Measurements from ENCODE around the gene FCRL5. TPM values are rescaled to one million over a fixed set of nuclear protein-coding genes. Genes with fewer than 3 reads are reported as not detected.

FCRL5 gene
- total and polyA plus RNA-seq, 8 donors: 0.02 to 1.4 (median 0.09) TPM; not detected in 3

DNA sequence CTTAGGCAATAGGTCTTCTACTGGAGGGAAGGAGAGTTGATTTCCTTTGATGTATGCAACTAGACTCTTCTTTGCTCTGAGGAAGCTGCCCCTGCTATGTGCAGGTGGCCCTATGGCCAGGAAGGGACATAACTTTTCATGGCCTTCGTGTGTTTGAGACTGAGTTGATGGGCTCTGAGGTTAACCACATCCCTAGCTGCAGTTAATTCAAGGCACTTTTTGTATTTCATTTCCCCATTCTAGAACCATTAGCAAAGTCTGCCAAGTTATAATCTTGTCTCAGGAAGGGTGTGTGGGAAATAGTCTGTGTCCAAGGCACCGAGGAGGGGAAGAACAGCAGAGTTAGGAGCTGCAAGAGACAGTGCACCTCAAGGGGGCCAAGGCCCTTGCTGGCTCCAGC lies 43.0 kb upstream of the FCRL5 start:
- 48 to 59% methylated on average over 2 of the region's 2 CpGs for WGBS, 2 donors
- intact Hi-C loops (cut with DNase I): no loop called here
- Histone ChIP-seq H3K27me3 (peaks cover 0 to 4% (median 0%) of the 10 kb centered on the region in 4 donors), H3K4me3 (no peak overlapping the region), H3K27ac (no peak overlapping the region), H3K36me3 (no peaks in the 10 kb centered on the region), H3K4me1 (no peaks in the 10 kb centered on the region), H3K9me3 (no peaks in the 10 kb centered on the region)
- ATAC-seq: no peak
- DNase-seq: no peak
- FAIRE-seq: no peak
- TF ChIP-seq, protein P1, sequence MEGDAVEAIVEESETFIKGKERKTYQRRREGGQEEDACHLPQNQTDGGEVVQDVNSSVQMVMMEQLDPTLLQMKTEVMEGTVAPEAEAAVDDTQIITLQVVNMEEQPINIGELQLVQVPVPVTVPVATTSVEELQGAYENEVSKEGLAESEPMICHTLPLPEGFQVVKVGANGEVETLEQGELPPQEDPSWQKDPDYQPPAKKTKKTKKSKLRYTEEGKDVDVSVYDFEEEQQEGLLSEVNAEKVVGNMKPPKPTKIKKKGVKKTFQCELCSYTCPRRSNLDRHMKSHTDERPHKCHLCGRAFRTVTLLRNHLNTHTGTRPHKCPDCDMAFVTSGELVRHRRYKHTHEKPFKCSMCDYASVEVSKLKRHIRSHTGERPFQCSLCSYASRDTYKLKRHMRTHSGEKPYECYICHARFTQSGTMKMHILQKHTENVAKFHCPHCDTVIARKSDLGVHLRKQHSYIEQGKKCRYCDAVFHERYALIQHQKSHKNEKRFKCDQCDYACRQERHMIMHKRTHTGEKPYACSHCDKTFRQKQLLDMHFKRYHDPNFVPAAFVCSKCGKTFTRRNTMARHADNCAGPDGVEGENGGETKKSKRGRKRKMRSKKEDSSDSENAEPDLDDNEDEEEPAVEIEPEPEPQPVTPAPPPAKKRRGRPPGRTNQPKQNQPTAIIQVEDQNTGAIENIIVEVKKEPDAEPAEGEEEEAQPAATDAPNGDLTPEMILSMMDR (IDR thresholded peaks at IDR 0.05): no peak

DNA sequence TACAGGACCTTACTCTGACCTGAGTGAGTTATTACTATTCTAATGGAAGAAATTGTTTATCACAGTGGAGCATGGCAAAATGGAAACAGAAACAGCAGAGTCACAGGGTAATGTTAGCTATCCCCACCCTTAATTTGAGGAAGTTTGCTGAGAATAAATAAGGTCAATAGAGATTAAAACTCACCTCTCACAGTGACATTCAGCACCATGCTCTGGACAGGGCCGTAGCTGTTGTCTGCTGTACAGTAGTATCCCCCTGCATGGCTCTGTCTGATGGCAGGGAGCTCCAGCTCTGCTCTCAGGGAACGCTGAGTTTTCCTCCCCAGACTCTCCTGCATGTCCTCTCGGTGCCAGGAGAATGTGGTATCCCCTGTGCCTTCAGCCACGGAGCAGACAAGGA lies 33.7 kb upstream of the FCRL5 start:
- no peak for DNase-seq
- TF ChIP-seq, protein P1 (IDR thresholded peaks at IDR 0.05): no peak
- H3K27ac ChIP-seq: no peak overlapping the region
- ATAC-seq: no peak
- no peaks in the 10 kb centered on the region for H3K4me1 ChIP-seq
- no peak overlapping the region for H3K4me3 ChIP-seq
- intact Hi-C loops (cut with DNase I): loop anchor here in 1 of 3 donors (10.0 kb wide), 1 partner anchor 109 kb away; no protein-coding TSS in a partner anchor
- 35 to 41% methylated on average over 4 of the region's 4 CpGs for WGBS, 2 donors
- H3K27me3 ChIP-seq: no peaks in the 10 kb centered on the region
- no peak for FAIRE-seq
- no peaks in the 10 kb centered on the region for H3K36me3 ChIP-seq
- H3K9me3 ChIP-seq: no peaks in the 10 kb centered on the region

DNA sequence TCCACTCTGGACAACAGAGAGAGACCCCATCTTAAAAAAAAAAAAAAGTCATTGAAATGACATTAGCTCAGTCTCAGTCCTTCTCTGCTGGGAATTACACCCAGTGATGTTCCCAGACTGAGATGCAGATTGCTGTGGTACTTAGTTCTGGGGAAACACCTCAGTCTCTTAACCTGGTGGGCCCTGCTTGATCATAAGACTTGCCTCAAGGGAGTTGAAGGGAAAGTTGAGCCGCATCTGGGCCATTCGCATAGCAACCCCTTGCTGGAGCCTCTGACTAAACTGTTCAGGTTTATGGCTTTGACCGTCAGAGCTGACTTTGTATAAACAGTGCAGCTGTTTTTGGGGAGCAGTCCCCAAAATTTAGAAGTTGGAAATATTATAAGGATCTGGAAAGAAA lies 32.2 kb upstream of the FCRL5 start:
- no peak for ATAC-seq
- 73 to 83% methylated on average over 3 of the region's 3 CpGs for WGBS, 2 donors
- H3K9me3 ChIP-seq: no peaks in the 10 kb centered on the region
- no peak for FAIRE-seq
- no peak overlapping the region for H3K4me3 ChIP-seq
- H3K27ac ChIP-seq: no peak overlapping the region
- H3K27me3 ChIP-seq: no peaks in the 10 kb centered on the region
- no peaks in the 10 kb centered on the region for H3K4me1 ChIP-seq
- no peaks in the 10 kb centered on the region for H3K36me3 ChIP-seq
- no peak for DNase-seq
- TF ChIP-seq, protein P1 (IDR thresholded peaks at IDR 0.05): no peak
- intact Hi-C loops (cut with DNase I): loop anchor here in 1 of 3 donors (10.0 kb wide), 1 partner anchor 110 kb away; no protein-coding TSS in a partner anchor

DNA sequence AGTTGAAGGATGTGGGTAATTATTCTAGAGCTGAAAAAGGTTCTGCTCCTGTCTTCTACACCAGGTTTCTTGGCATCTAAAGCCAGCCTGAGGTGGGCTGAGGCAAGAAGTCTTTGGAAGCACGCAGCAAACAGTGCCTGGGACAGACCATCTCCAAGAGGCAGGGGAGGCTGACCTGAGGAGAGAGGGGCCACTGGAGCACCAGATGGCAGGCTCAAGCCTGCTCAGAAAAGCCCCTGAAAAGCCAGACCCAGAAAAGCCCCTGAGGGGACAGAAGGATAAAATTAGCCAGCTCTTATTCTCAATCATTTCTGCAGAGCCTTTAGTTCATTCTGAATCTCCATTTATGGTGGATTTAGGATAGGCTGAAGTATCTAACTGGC lies 28.5 kb upstream of the FCRL5 start:
- ATAC-seq (no peak), DNase-seq (no peak), FAIRE-seq (no peak)
- Histone ChIP-seq H3K27ac (no peak overlapping the region), H3K9me3 (no peaks in the 10 kb centered on the region), H3K4me1 (no peaks in the 10 kb centered on the region), H3K36me3 (no peaks in the 10 kb centered on the region), H3K27me3 (no peaks in the 10 kb centered on the region), H3K4me3 (no peak overlapping the region)
- TF ChIP-seq, protein P1 (IDR thresholded peaks at IDR 0.05): no peak
- intact Hi-C loops (cut with DNase I): loop anchor here in 1 of 3 donors (10.0 kb wide), 1 partner anchor 114 kb away; no protein-coding TSS in a partner anchor
- 63 to 66% methylated on average over 1 of the region's 1 CpG for WGBS, 2 donors

DNA sequence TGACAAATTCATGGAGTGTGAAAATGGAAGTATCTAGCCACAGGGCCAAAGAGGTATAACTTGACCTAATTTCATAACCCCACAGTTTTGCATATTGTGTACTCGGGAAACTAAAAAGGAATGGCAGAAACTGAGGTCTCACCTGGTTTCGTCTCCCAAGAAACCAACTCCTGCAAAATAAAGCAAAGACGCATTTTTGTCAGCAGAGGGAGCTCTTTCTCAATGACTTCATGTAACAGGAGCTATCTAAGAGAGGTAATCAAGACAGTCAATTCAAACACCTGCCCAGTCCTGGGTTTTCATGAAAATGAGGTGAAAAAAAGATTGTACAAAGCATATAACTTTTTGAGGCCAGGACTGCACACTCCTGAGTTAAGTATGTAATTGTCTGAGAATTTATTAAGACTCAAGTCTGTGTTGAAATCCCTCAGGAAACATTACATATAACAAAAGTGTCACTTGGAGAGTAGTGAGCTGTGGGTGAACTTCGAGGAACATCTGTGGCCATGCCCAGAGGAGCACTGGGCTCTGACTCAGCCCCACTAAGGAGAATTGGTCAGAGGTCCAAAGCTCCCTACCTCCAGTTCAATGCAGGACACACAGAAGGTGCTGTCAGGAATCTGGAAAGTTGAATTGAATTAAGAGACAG lies 28.0 kb upstream of the FCRL5 start:
- no peaks in the 10 kb centered on the region for H3K27me3 ChIP-seq
- H3K9me3 ChIP-seq: no peaks in the 10 kb centered on the region
- ATAC-seq (peak; percentile 77 to 91 (median 84)), DNase-seq (peak in 2 of 6 donors; percentile 11 to 43), FAIRE-seq (no peak)
- intact Hi-C loops (cut with DNase I): loop anchor here in 1 of 3 donors (10.0 kb wide), 1 partner anchor 114 kb away; no protein-coding TSS in a partner anchor
- H3K36me3 ChIP-seq: no peaks in the 10 kb centered on the region
- TF ChIP-seq, protein P1 (IDR thresholded peaks at IDR 0.05): peak; percentile 34 to 73 (median 58)
- H3K4me1 ChIP-seq: no peaks in the 10 kb centered on the region
- H3K27ac ChIP-seq: no peak overlapping the region
- no peak overlapping the region for H3K4me3 ChIP-seq
- 6 to 10% methylated on average over 4 of the region's 4 CpGs for WGBS, 2 donors
